Body of pancreas (tissue), 4 donors: Measurements from ENCODE around the gene ACSL1.

Experiments
- CTCF ChIP-seq, 7 experiments: fragments of 450-650 bp in 4 of 7; fragments of 200-600 bp in 3 of 7; sonication (generic) in 3 of 7; IDR thresholded peaks; one replicate each; pipeline ENCODE4 v1.5.1; 2016 to 2019; ENCODE audit warnings: antibody characterized with exemption in 7 of 7
- POLR2A ChIP-seq, 3 donors: fragments of 450-650 bp; IDR thresholded peaks; one replicate each; pipeline ENCODE4 v1.6.1; 2016; ENCODE audit warnings: antibody characterized with exemption in 3 of 3, mild to moderate bottlenecking in 2 of 3

GRCh38 chr4:184776821-184777220 lies 48.9 kb downstream of the ACSL1 start:
- TF ChIP-seq CTCF (IDR thresholded peaks at IDR 0.05), result no peak
- no peak for TF ChIP-seq POLR2A (IDR thresholded peaks at IDR 0.05)
